ENCODE results near the gene MORC4.
A peak's percentile ranks its signal among the peaks of the same experiment; 100 is the strongest.
"Not testable (repeated sequence)": the region's sequence is repeated elsewhere in the genome, so short reads cannot be mapped to it uniquely, and the experiment has no call there.

The MORC4 gene

GRCh38 chrX:107000013-107000515, at the start of gene MORC4:
Gene MORC4, minus strand, starts transcription at chrX:107000212. Its CDS starts 243 bp downstream, at chrX:106999969.
- DNase-seq: peak; percentile 11 to 23

GRCh38 chrX:107047622-107048021, 47.6 kb upstream of the MORC4 start:
- TF ChIP-seq GATA1 (IDR thresholded peaks at IDR 0.05; ENCODE audit: low read depth, low read length) (no peak), POLR2A (IDR thresholded peaks at IDR 0.05; ENCODE audit: low read length) (no peak)

More at GRCh38 chrX:107000013-107000515, at the start of gene MORC4:
- TF ChIP-seq POLR2A (IDR thresholded peaks at IDR 0.05; ENCODE audit: low read length) (no peak), GATA1 (IDR thresholded peaks at IDR 0.05; ENCODE audit: low read depth, low read length) (no peak)

GRCh38 chrX:107029752-107030151, 29.7 kb upstream of the MORC4 start:
- DNase-seq: no peak
- TF ChIP-seq POLR2A (IDR thresholded peaks at IDR 0.05; ENCODE audit: low read length): no peak
- no peak for TF ChIP-seq GATA1 (IDR thresholded peaks at IDR 0.05; ENCODE audit: low read depth, low read length)

More at GRCh38 chrX:107047622-107048021, 47.6 kb upstream of the MORC4 start:
- no peak for DNase-seq

- TF ChIP-seq GATA1 (IDR thresholded peaks at IDR 0.05; ENCODE audit: low read depth, low read length) (no peak), POLR2A (IDR thresholded peaks at IDR 0.05; ENCODE audit: low read length) (no peak)
- DNase-seq: peak; percentile 17 to 46
These were observed 25.5 kb upstream of the MORC4 start for GRCh38 chrX:107025545-107025944.

- no peak for DNase-seq
- no peak for TF ChIP-seq GATA1 (IDR thresholded peaks at IDR 0.05; ENCODE audit: low read depth, low read length)
- no peak for TF ChIP-seq POLR2A (IDR thresholded peaks at IDR 0.05; ENCODE audit: low read length)
These were observed 14.9 kb upstream of the MORC4 start for GRCh38 chrX:107014936-107015335.

GRCh38 chrX:107008034-107008433, 8.0 kb upstream of the MORC4 start:
- TF ChIP-seq POLR2A (IDR thresholded peaks at IDR 0.05; ENCODE audit: low read length): no peak
- TF ChIP-seq GATA1 (IDR thresholded peaks at IDR 0.05; ENCODE audit: low read depth, low read length): no peak
- no peak for DNase-seq

GRCh38 chrX:106999002-106999975, 723 bp downstream of the MORC4 start:
- no peak for TF ChIP-seq GATA1 (IDR thresholded peaks at IDR 0.05; ENCODE audit: low read depth, low read length)
- TF ChIP-seq POLR2A (IDR thresholded peaks at IDR 0.05; ENCODE audit: low read length): no peak
- DNase-seq: peak; percentile 23 to 50

- DNase-seq: no peak
- TF ChIP-seq GATA1 (IDR thresholded peaks at IDR 0.05; ENCODE audit: low read depth, low read length) (no peak), POLR2A (IDR thresholded peaks at IDR 0.05; ENCODE audit: low read length) (no peak)
These were observed 2.4 kb downstream of the MORC4 start for GRCh38 chrX:106997611-106998010.

GRCh38 chrX:106995678-106996077, 4.3 kb downstream of the MORC4 start:
- DNase-seq: no peak
- no peak for TF ChIP-seq GATA1 (IDR thresholded peaks at IDR 0.05; ENCODE audit: low read depth, low read length)
- TF ChIP-seq POLR2A (IDR thresholded peaks at IDR 0.05; ENCODE audit: low read length): no peak

GRCh38 chrX:106987488-106987887, 12.5 kb downstream of the MORC4 start:
- no peak for TF ChIP-seq POLR2A (IDR thresholded peaks at IDR 0.05; ENCODE audit: low read length)
- no peak for TF ChIP-seq GATA1 (IDR thresholded peaks at IDR 0.05; ENCODE audit: low read depth, low read length)
- DNase-seq: no peak

- no peak for DNase-seq
- TF ChIP-seq POLR2A (IDR thresholded peaks at IDR 0.05; ENCODE audit: low read length): no peak
These were observed 18.9 kb downstream of the MORC4 start for GRCh38 chrX:106980952-106981626.

GRCh38 chrX:106976416-106976815, 23.6 kb downstream of the MORC4 start:
- no peak for TF ChIP-seq POLR2A (IDR thresholded peaks at IDR 0.05; ENCODE audit: low read length)
- no peak for TF ChIP-seq GATA1 (IDR thresholded peaks at IDR 0.05; ENCODE audit: low read depth, low read length)
- DNase-seq: no peak

- no peak for TF ChIP-seq GATA1 (IDR thresholded peaks at IDR 0.05; ENCODE audit: low read depth, low read length)
- no peak for TF ChIP-seq POLR2A (IDR thresholded peaks at IDR 0.05; ENCODE audit: low read length)
- DNase-seq: no peak
These were observed 26.4 kb downstream of the MORC4 start for GRCh38 chrX:106973433-106974149.

- TF ChIP-seq GATA1 (IDR thresholded peaks at IDR 0.05; ENCODE audit: low read depth, low read length): no peak
- DNase-seq: no peak
These were observed 27.1 kb downstream of the MORC4 start for GRCh38 chrX:106972896-106973295.

- DNase-seq: not testable (repeated sequence)
These were observed 33.5 kb downstream of the MORC4 start for GRCh38 chrX:106966547-106966946.
